Colonic mucosa (tissue), 4 donors: ENCODE results near the gene PAX2. TPM values are rescaled to one million over a fixed set of nuclear protein-coding genes. Genes with fewer than 3 reads are reported as not detected.

Source experiments
- DNase-seq: peaks from one replicate; pipeline ENCODE4 v3.0.0-alpha.2; 2020
- H3K27ac ChIP-seq: fragments of 200-600 bp; one replicate; pipeline ENCODE4 v1.8.0; 2021
- H3K27me3 ChIP-seq: fragments of 200-600 bp; one replicate; pipeline ENCODE4 v1.8.0; 2021
- H3K36me3 ChIP-seq: fragments of 200-600 bp; one replicate; pipeline ENCODE4 v1.8.0; 2021
- H3K4me1 ChIP-seq: fragments of 200-600 bp; one replicate; pipeline ENCODE4 v1.8.0; 2021; ENCODE audit warnings: mild to moderate bottlenecking
- H3K4me3 ChIP-seq: fragments of 200-600 bp; one replicate; pipeline ENCODE4 v1.8.0; 2021
- H3K9ac ChIP-seq, 2 donors: one replicate each; pipeline ENCODE4 v1.7.0; 2013; ENCODE audit warnings: control low read depth in 2 of 2, low read depth in 2 of 2, low read length in 2 of 2
- H3K9me3 ChIP-seq: fragments of 200-600 bp; one replicate; pipeline ENCODE4 v1.8.0; 2021
- CTCF ChIP-seq: fragments of 200-600 bp; IDR thresholded peaks from one replicate; pipeline ENCODE4 v1.8.0; 2022; ENCODE audit warnings: antibody characterized with exemption, mild to moderate bottlenecking
- intact Hi-C: fragments of 100-400 bp; cut with DNase I; formaldehyde crosslinking; loops from one replicate; pipeline ENCODE4 v1.14.1; 2022
- total RNA-seq, 2 donors: library from RNA; stranded (reverse); fragmentation: NEBNext Ultra II Directional in 1 of 2; extraction: Animal tissue kit (Norgen Biotek cat#: 25700) in 1 of 2; gene quantifications; one replicate each; pipeline ENCODE4 v1.2.1, GENCODE V29; 2021
- donor health status: healthy.
- donor health status: DM: no; HTN: no; CAD: no.
- donor health status: DM: no; HTN: no; CAD: no.

Gene PAX2
- total RNA-seq, 2 donors from 2014 or later: 0.15 TPM; not detected in 1

- Histone ChIP-seq H3K9ac (no peak overlapping the region), H3K4me3 (no peak overlapping the region), H3K4me1 (no peaks in the 10 kb centered on the region), H3K36me3 (no peaks in the 10 kb centered on the region), H3K27me3 (no peaks in the 10 kb centered on the region), H3K27ac (no peak overlapping the region), H3K9me3 (no peaks in the 10 kb centered on the region)
- no peak for DNase-seq
- intact Hi-C loops: no loop called here
- no peak for TF ChIP-seq CTCF
Observed at GRCh38 chr10:100782461-100783244, 37.3 kb downstream of the PAX2 start.

- Histone ChIP-seq H3K4me1 (no peaks in the 10 kb centered on the region), H3K9me3 (no peaks in the 10 kb centered on the region), H3K36me3 (no peaks in the 10 kb centered on the region), H3K27me3 (no peaks in the 10 kb centered on the region), H3K27ac (no peak overlapping the region), H3K9ac (no peak overlapping the region), H3K4me3 (no peak overlapping the region)
- intact Hi-C loops: no loop called here
- no peak for TF ChIP-seq CTCF
- DNase-seq: no peak
Observed at GRCh38 chr10:100784126-100784525, 38.7 kb downstream of the PAX2 start.

- Histone ChIP-seq H3K36me3 (no peaks in the 10 kb centered on the region), H3K4me1 (no peaks in the 10 kb centered on the region), H3K27ac (no peak overlapping the region), H3K4me3 (no peak overlapping the region), H3K9me3 (no peaks in the 10 kb centered on the region), H3K27me3 (no peaks in the 10 kb centered on the region), H3K9ac (no peak overlapping the region)
- DNase-seq: no peak
- no peak for TF ChIP-seq CTCF
- intact Hi-C loops: no loop called here
Observed at GRCh38 chr10:100786591-100786990, 41.2 kb downstream of the PAX2 start.

GRCh38 chr10:100788002-100788903, 42.9 kb downstream of the PAX2 start:
- intact Hi-C loops: no loop called here
- DNase-seq: no peak
- H3K9me3 ChIP-seq: no peaks in the 10 kb centered on the region
- H3K9ac ChIP-seq: no peak overlapping the region
- no peak overlapping the region for H3K4me3 ChIP-seq
- TF ChIP-seq CTCF: no peak
- no peak overlapping the region for H3K27ac ChIP-seq
- no peaks in the 10 kb centered on the region for H3K27me3 ChIP-seq
- no peaks in the 10 kb centered on the region for H3K36me3 ChIP-seq
- H3K4me1 ChIP-seq: no peaks in the 10 kb centered on the region

GRCh38 chr10:100790761-100791208, 45.4 kb downstream of the PAX2 start:
- no peak for DNase-seq
- intact Hi-C loops: no loop called here
- Histone ChIP-seq H3K4me3 (no peak overlapping the region), H3K36me3 (no peaks in the 10 kb centered on the region), H3K9ac (no peak overlapping the region), H3K27me3 (no peaks in the 10 kb centered on the region), H3K9me3 (no peaks in the 10 kb centered on the region), H3K27ac (no peak overlapping the region), H3K4me1 (no peaks in the 10 kb centered on the region)
- no peak for TF ChIP-seq CTCF
